Right lobe of liver (tissue), 4 donors: ENCODE data around the gene DOCK3.

Experiments used
- CTCF ChIP-seq, 4 donors: fragments of 200-600 bp in 3 of 4; fragments of 450-650 bp in 1 of 4; IDR thresholded peaks; one replicate each; pipeline versions ENCODE4 v1.5.1 to v1.8.0; 2016 to 2022; ENCODE audit warnings: antibody characterized with exemption in 4 of 4, mild to moderate bottlenecking in 2 of 4
- POLR2A ChIP-seq: fragments of 450-650 bp; IDR thresholded peaks from one replicate; pipeline ENCODE4 v1.6.1; 2017; ENCODE audit warnings: antibody characterized with exemption, mild to moderate bottlenecking
- donor health status: DM: no; HTN: no; CAD: no.
- donor health status: DM: no; HTN: no; CAD: no.
- donor health status: DM: no; HTN: yes; CAD: no.

- no peak for TF ChIP-seq CTCF (IDR thresholded peaks at IDR 0.05)
- no peak for TF ChIP-seq POLR2A
These were observed 472.1 kb downstream of the DOCK3 start for GRCh38 chr3:51146781-51147180.
